Measurements from ENCODE around the gene CDH4.
A peak's percentile ranks its signal among the peaks of the same experiment; 100 is the strongest.

GRCh38 chr20:61480158-61480825 is 228.2 kb downstream of the CDH4 start:
- TF ChIP-seq CTCF (IDR thresholded peaks at IDR 0.05) (peak; percentile 43), EZH2phosphoT487 (IDR thresholded peaks at IDR 0.05) (no peak)

All from neural progenitor cell (in vitro differentiated cells).